Stimulated activated CD8-positive, alpha-beta memory T cell treated with anti-CD3 and anti-CD28 coated beads, Interleukin-15, amount 100 ng/mL, for 1 hour (primary cell): ENCODE data around the gene SDHB.

Source experiments
- DNase-seq: peaks from one replicate; pipeline ENCODE4 v3.0.0-alpha.2; 2020; ENCODE audit warnings: low read depth

The SDHB gene

GRCh38 chr1:17045634-17046333 lies 8.0 kb downstream of the SDHB start:
- DNase-seq = no peak

- no peak for DNase-seq
These were observed 8.7 kb downstream of the SDHB start for GRCh38 chr1:17045150-17045549.

- DNase-seq = no peak
These were observed 10.2 kb downstream of the SDHB start for GRCh38 chr1:17043676-17044075.

GRCh38 chr1:17040135-17040534 lies 13.7 kb downstream of the SDHB start:
- no peak for DNase-seq

- DNase-seq = no peak
These were observed 14.3 kb downstream of the SDHB start for GRCh38 chr1:17039522-17039921.

GRCh38 chr1:17033481-17033880 lies 20.4 kb downstream of the SDHB start:
- DNase-seq = no peak

- DNase-seq = no peak
These were observed 21.1 kb downstream of the SDHB start for GRCh38 chr1:17032741-17033140.

GRCh38 chr1:17031436-17031835 lies 22.4 kb downstream of the SDHB start:
- no peak for DNase-seq

GRCh38 chr1:17030206-17030605 lies 23.6 kb downstream of the SDHB start:
- DNase-seq = no peak

- DNase-seq = no peak
These were observed 25.1 kb downstream of the SDHB start for GRCh38 chr1:17028662-17029188.

- DNase-seq = no peak
These were observed 25.9 kb downstream of the SDHB start for GRCh38 chr1:17027900-17028299.

- no peak for DNase-seq
These were observed 26.4 kb downstream of the SDHB start for GRCh38 chr1:17027403-17027802.

- DNase-seq = no peak
These were observed 29.1 kb downstream of the SDHB start for GRCh38 chr1:17024721-17025120.

- DNase-seq = no peak
These were observed 30.3 kb downstream of the SDHB start for GRCh38 chr1:17023573-17023972.

- no peak for DNase-seq
These were observed 30.7 kb downstream of the SDHB start for GRCh38 chr1:17023102-17023501.

- DNase-seq = no peak
These were observed 31.9 kb downstream of the SDHB start for GRCh38 chr1:17021896-17022295.

- no peak for DNase-seq
These were observed 33.3 kb downstream of the SDHB start for GRCh38 chr1:17020502-17020901.

- no peak for DNase-seq
These were observed 35.0 kb downstream of the SDHB start for GRCh38 chr1:17018849-17019248.

- no peak for DNase-seq
These were observed 36.4 kb downstream of the SDHB start for GRCh38 chr1:17017435-17017834.

- DNase-seq = no peak
These were observed 37.5 kb downstream of the SDHB start for GRCh38 chr1:17016317-17016661.

GRCh38 chr1:17014671-17015567 lies 38.9 kb downstream of the SDHB start:
- DNase-seq = no peak

GRCh38 chr1:17013491-17014320 lies 40.1 kb downstream of the SDHB start:
- no peak for DNase-seq
